Skeletal muscle tissue (tissue), 4 donors: ENCODE measurements around the gene PRKN. TPM values are rescaled to one million over a fixed set of nuclear protein-coding genes. Genes with fewer than 3 reads are reported as not detected.

Source experiments
- H3K27ac ChIP-seq: one replicate; pipeline ENCODE4 v1.7.0; 2013; ENCODE audit warnings: mild to moderate bottlenecking, low read depth, low read length, inconsistent platforms
- H3K27me3 ChIP-seq, 3 donors: one replicate each; pipeline ENCODE4 v1.7.0; 2013; ENCODE audit warnings: low read length in 3 of 3; ENCODE audit not compliant: control insufficient read depth in 3 of 3, insufficient read depth in 3 of 3
- H3K36me3 ChIP-seq, 3 donors: one replicate each; pipeline ENCODE4 v1.7.0; 2013; ENCODE audit warnings: low read length in 3 of 3; ENCODE audit not compliant: control insufficient read depth in 3 of 3, insufficient read depth in 3 of 3
- H3K4me1 ChIP-seq, 3 donors: one replicate each; pipeline ENCODE4 v1.7.0; 2013; ENCODE audit warnings: low read length in 3 of 3, mild to moderate bottlenecking in 3 of 3; ENCODE audit not compliant: control insufficient read depth in 3 of 3, insufficient read depth in 3 of 3
- H3K4me3 ChIP-seq, 3 donors: one replicate each; pipeline ENCODE4 v1.7.0; 2013; ENCODE audit warnings: low read length in 3 of 3
- H3K9ac ChIP-seq, 3 donors: one replicate each; pipeline ENCODE4 v1.7.0; 2013; ENCODE audit warnings: low read length in 3 of 3, mild to moderate bottlenecking in 3 of 3, moderate library complexity in 2 of 3, low read depth in 1 of 3
- H3K9me3 ChIP-seq, 3 donors: one replicate each; pipeline ENCODE4 v1.7.0; 2013; ENCODE audit warnings: low read length in 3 of 3; ENCODE audit not compliant: control insufficient read depth in 3 of 3
- total RNA-seq: library from RNA; depleted of rRNA; stranded (reverse); fragments of >200 nt; gene quantifications from one replicate; pipeline ENCODE4 v1.2.3, GENCODE V29; 2014
- donor health status: Osteomylitis.

The PRKN gene
- total RNA-seq, 1 donor from 2014 or later = 16.7 TPM

DNA sequence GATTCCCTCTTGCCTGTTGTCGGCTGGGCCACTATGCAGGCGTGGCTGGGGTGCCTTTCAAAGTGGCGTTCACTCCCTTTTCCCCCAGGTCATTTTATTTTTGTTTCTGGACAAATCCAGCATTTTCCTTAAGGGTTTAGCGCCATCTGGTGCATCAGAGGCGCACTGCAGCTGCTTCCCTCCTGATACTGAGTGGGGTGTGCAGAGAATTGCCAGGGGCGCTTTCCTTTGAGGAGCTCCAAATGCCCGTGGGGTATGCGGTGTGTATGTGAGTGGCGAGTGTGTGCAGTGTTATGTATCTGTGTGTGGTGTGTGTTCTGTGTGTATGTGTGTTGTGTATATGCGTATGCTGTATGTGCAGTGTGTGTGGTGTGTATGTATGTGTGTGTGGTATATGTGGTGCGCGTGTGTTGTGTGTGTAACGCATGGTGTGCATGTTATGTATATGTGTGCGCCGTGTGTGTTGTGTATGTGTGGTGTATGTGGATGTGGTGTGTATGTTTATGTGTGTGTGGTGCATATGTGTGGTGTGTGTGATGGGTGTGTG is 1353.6 kb downstream of the PRKN start:
- Histone ChIP-seq H3K9ac (no peak overlapping the region), H3K36me3 (no peaks in the 10 kb centered on the region), H3K27ac (no peak overlapping the region)

DNA sequence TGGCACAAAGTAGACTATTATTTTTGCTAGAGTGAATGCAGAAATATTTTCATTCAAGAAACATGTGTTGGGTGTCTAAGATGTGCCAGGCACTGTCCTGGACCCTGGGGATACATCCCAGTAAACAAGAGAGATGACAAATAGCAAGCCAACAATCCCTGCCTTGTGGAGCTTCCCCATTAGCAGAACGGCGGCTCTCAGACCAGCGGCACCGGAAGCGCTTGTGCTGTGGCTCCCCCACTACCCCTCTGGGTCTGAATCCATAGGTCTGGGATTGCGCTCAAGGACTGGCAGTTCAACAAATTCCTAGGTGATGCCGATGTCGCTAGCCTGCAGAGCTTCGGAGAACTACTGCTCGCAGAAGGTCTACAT is 1355.2 kb downstream of the PRKN start:
- peaks cover 4 to 15% (median 12%) of the 10 kb centered on the region in 3 donors for H3K4me1 ChIP-seq
- no peak overlapping the region for H3K27ac ChIP-seq
- no peaks in the 10 kb centered on the region for H3K36me3 ChIP-seq
- no peaks in the 10 kb centered on the region for H3K27me3 ChIP-seq
- no peak overlapping the region for H3K9ac ChIP-seq
- no peaks in the 10 kb centered on the region for H3K9me3 ChIP-seq
- H3K4me3 ChIP-seq = no peak overlapping the region

More for the DNA sequence above, 1353.6 kb downstream of the PRKN start:
- Histone ChIP-seq H3K4me1 (peaks cover 4 to 15% (median 12%) of the 10 kb centered on the region in 3 donors), H3K27me3 (no peaks in the 10 kb centered on the region), H3K4me3 (no peak overlapping the region), H3K9me3 (no peaks in the 10 kb centered on the region)

DNA sequence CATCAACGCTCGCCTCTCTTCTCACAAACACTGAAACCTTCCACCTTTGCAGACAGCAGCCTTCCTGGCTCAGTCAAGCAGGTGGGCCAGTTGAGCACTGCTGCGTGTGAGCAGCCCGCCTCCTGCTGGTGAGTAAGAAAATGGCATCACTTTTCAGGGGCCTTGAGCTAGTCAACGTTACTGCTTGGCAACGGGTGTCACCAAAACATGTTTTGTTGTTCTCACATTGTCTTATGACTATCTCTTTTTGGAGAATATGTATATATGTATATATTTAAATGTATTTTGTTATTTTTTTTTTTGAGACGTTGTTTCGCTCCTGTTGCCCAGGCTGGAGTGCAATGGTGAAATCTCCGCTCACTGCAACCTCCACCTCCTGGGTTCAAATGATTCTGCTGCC is 1356.7 kb downstream of the PRKN start:
- no peak overlapping the region for H3K9ac ChIP-seq
- H3K9me3 ChIP-seq = no peaks in the 10 kb centered on the region
- H3K27me3 ChIP-seq = no peaks in the 10 kb centered on the region
- H3K4me3 ChIP-seq = no peak overlapping the region
- no peak overlapping the region for H3K27ac ChIP-seq
- no peaks in the 10 kb centered on the region for H3K36me3 ChIP-seq
- H3K4me1 ChIP-seq = peaks cover 4 to 14% (median 10%) of the 10 kb centered on the region in 3 donors

DNA sequence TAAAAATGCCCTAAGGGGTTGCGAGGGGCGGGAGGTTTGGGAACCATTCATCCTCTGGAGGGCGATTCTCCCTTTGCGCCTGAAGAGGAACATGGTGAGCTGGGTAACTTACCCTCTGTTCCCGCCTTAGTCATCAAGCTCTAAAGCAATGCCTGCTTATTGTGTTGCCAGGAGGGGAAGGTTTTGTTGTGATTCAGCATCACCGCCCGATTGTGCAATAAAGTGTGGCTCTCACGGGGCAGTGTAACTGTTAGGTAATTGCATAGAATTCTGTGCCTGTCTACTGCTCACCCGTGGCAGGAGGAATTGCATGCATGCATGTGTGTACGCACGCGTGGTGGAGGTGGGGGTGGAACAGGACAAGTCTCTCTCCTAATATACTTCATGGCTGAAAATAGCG is 1358.2 kb downstream of the PRKN start:
- no peaks in the 10 kb centered on the region for H3K9me3 ChIP-seq
- no peaks in the 10 kb centered on the region for H3K36me3 ChIP-seq
- no peaks in the 10 kb centered on the region for H3K27me3 ChIP-seq
- no peak overlapping the region for H3K27ac ChIP-seq
- H3K4me1 ChIP-seq = peaks cover 0 to 6% (median 0%) of the 10 kb centered on the region in 3 donors
- H3K9ac ChIP-seq = no peak overlapping the region
- no peak overlapping the region for H3K4me3 ChIP-seq

DNA sequence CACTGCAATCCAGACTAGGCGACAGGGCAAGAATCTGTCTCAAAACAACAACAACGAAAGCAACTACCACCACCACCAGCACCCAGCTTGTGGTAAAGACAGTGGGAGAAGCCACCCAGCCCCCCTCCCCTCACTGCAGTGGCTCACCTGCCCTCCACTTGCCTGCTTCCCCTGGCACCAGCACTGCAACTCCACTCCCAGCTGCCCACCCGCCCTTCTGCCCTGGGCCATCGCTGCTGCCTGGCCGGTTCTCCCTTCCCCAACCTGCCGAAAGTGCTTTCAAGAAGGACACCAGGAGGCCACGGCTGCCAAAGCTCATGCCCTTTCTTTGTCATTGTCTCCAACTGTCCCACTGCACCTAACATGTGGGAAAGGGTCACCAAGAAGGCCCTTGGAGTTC is 1359.1 kb downstream of the PRKN start:
- Histone ChIP-seq H3K36me3 (no peaks in the 10 kb centered on the region), H3K4me1 (no peaks in the 10 kb centered on the region), H3K27ac (no peak overlapping the region), H3K9me3 (no peaks in the 10 kb centered on the region), H3K9ac (no peak overlapping the region), H3K27me3 (no peaks in the 10 kb centered on the region), H3K4me3 (no peak overlapping the region)

DNA sequence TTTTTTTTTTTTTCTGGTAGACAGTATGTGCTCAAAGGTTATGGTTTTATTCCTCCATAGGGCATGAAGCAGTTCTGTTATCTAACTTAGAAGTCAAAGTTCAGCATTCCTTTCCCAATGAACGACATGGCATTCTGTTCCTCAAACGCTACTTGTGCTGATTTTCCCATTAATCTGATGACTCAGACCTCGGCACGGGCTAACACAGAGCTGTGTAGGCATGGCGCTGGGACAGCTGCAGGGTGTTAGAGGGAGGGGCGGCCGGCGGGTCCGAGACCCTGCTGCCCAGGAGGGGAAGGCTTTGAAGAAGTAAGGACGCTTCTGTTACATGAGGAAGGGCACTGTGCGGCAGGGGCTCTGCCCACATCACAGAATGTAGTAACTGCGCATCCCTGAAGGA is 1360.1 kb downstream of the PRKN start:
- Histone ChIP-seq H3K27ac (no peak overlapping the region), H3K9me3 (peaks cover 0 to 2% (median 0%) of the 10 kb centered on the region in 3 donors), H3K4me1 (no peaks in the 10 kb centered on the region), H3K4me3 (no peak overlapping the region), H3K36me3 (no peaks in the 10 kb centered on the region), H3K9ac (no peak overlapping the region), H3K27me3 (no peaks in the 10 kb centered on the region)

DNA sequence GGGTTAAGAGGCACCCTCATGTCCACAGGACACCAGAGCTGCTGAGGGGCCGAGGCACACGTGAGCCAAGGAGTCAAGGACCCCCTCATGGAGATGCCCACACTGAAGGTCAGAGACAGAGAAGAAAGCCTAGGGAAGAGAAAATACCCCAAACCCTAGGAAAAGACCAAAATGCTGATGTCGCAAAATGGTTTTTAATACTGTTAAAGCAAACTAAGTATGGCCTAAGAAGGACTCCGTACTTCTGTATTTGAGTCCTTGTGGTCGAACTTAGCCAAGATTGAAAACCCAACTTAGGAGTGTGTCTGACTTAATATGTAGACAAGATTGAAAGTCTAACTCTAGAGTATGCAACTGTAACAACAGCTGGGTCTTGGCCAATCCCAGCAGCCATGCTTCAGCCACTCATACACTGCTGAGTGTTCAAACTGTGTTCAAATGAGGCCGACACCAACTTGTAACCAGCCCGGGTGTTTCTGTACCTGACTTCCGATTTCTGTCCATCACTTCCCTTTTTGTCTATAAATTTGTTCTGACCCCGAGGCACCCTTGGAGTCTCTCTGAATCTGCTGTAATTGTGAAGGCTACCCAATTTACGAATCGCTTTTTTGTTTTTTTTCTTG is 1361.2 kb downstream of the PRKN start:
- no peak overlapping the region for H3K4me3 ChIP-seq
- H3K4me1 ChIP-seq = no peaks in the 10 kb centered on the region
- no peaks in the 10 kb centered on the region for H3K36me3 ChIP-seq
- H3K9me3 ChIP-seq = peaks cover 0 to 2% (median 0%) of the 10 kb centered on the region in 3 donors
- H3K9ac ChIP-seq = no peak overlapping the region
- no peaks in the 10 kb centered on the region for H3K27me3 ChIP-seq
- H3K27ac ChIP-seq = no peak overlapping the region

DNA sequence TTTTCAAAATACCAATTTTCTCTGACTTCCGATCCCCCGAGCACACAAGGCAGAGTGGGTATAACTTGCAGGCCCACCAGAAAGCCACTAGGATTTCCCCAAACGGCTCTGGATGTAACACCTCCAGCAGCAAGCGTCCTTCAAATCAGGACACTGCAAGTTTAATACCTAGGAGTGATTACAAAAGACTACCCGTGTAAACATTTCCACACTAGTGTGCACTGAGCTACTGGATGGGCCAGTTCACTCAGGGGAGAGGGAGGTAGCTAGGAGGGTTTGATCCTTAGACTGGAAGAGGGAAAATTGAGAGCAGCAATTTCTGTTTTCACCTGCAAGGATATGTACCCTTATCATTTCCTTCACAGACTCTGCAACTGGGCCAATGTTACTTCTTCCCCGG is 1361.9 kb downstream of the PRKN start:
- peaks cover 0 to 2% (median 0%) of the 10 kb centered on the region in 3 donors for H3K9me3 ChIP-seq
- H3K36me3 ChIP-seq = no peaks in the 10 kb centered on the region
- H3K4me1 ChIP-seq = no peaks in the 10 kb centered on the region
- no peak overlapping the region for H3K4me3 ChIP-seq
- H3K27ac ChIP-seq = no peak overlapping the region
- no peaks in the 10 kb centered on the region for H3K27me3 ChIP-seq
- H3K9ac ChIP-seq = no peak overlapping the region

DNA sequence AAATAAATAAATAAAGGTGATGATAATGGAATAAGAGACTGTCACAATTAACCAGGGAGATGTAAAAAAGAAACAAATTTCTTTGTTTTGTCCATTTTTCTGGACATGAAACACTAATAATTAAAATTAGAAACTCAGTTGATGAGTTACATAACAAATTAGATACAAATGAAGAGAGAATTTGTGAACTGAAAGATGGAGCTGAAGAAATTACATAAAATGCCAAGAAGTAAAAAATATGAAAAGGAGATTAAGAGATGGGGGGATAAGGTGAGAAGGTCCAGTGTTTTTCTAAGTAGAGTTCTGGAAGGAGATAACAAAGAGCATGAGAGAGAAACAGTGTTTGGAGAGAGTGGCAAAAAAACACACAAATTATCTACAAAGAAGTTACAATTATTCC is 1364.3 kb downstream of the PRKN start:
- Histone ChIP-seq H3K36me3 (no peaks in the 10 kb centered on the region), H3K9me3 (peaks cover 0 to 2% (median 0%) of the 10 kb centered on the region in 3 donors), H3K9ac (no peak overlapping the region), H3K4me3 (no peak overlapping the region), H3K27me3 (no peaks in the 10 kb centered on the region), H3K4me1 (no peaks in the 10 kb centered on the region), H3K27ac (no peak overlapping the region)

DNA sequence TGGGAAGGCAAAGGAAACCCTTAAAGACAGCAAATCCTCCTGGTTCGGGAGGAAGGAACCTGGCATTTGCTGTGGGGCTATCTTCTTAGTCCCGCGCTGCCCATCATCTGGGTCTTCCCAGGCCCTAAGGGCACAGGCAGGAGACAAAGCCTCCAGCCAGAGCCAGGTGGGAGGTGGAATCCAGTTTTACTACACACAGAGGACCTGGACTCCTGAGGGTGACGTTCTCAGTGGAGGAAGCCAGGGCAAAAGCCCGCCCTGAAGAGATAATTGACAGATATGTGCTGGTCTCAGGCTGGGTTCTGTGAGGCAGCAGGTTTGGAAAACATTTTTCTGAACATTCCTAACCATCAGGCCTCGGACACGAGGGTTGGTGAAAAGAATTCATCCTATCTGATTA is 1365.3 kb downstream of the PRKN start:
- H3K36me3 ChIP-seq = no peaks in the 10 kb centered on the region
- H3K9me3 ChIP-seq = peaks cover 0 to 2% (median 0%) of the 10 kb centered on the region in 3 donors

More for the DNA sequence above, 1365.3 kb downstream of the PRKN start:
- Histone ChIP-seq H3K27ac (no peak overlapping the region), H3K9ac (no peak overlapping the region), H3K27me3 (no peaks in the 10 kb centered on the region), H3K4me3 (no peak overlapping the region), H3K4me1 (no peaks in the 10 kb centered on the region)
